Measurements from ENCODE around the gene EDIL3. TPM values are rescaled to one million over a fixed set of nuclear protein-coding genes. Genes with fewer than 3 reads are reported as not detected.

EDIL3 gene
- total and polyA plus RNA-seq, 2 of the 8 experiments (the other 6 are each of a cell fraction or from before 2014, with no cell fraction given), result 14.7 to 47.2 TPM

DNA sequence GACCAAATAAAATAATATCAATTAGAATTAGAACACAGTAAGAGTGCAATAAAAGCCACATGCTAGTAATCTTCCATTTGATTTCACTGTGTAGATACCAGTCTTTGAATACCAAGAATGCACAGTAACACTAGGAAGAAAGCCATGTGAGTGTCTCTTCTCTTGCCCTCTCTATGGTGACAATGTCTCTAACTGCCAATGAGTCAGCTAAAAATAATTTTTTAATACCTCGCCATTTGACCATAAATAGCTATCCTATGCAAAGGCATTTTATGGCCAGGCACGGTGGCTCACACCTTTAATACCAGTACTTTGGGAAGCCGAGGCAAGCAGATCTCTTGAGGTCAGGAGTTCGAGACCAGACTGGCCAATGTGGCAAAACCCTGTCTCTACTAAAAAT is 30.6 kb downstream of the EDIL3 start:
- no peak overlapping the region for H2BK20ac ChIP-seq (ENCODE audit: low read length)
- no peak overlapping the region for H2BK5ac ChIP-seq (ENCODE audit: low read depth, low read length)
- FAIRE-seq (no peak), DNase-seq (ENCODE audit: low read depth in 1 of 2, low spot score in 2 of 2) (no peak)
- ChIA-PET CTCF (ENCODE audit: partially characterized antibody) (no interaction called here), POLR2A (ENCODE audit: partially characterized antibody) (no interaction called here)
- H3K9ac ChIP-seq (replicated peaks in 1 of 4; ENCODE audit: extremely low read depth in 1 of 4, low read depth in 3 of 4, low read length in 3 of 4), result no peak overlapping the region
- H3K23ac ChIP-seq (ENCODE audit: insufficient read length), result no peak overlapping the region
- H4K8ac ChIP-seq (ENCODE audit: extremely low read depth, insufficient read depth, low read length), result no peak overlapping the region
- H3K9me3 ChIP-seq (ENCODE audit: insufficient read depth in 2 of 2, low read depth in 1 of 2, low read length in 1 of 2), result peaks cover 0 to 4% of the 10 kb centered on the region in 2 experiments; a peak in 2 of 4 replicates
- H2BK120ac ChIP-seq (replicated peaks; ENCODE audit: low read depth, low read length), result no peak overlapping the region
- no peaks in the 10 kb centered on the region; a peak in 1 of 8 replicates for H3K36me3 ChIP-seq (ENCODE audit: control insufficient read depth in 2 of 4, insufficient read depth in 4 of 4, low read length in 3 of 4)
- no peak overlapping the region for H3K4me2 ChIP-seq (ENCODE audit: insufficient read depth in 1 of 2, low read depth in 2 of 2, low read length in 2 of 2)
- H3K4me1 ChIP-seq (replicated peaks in 1 of 4; ENCODE audit: control insufficient read depth in 3 of 4, insufficient read depth in 4 of 4, low read length in 3 of 4), result no peaks in the 10 kb centered on the region
- no peak overlapping the region for H4K91ac ChIP-seq (replicated peaks; ENCODE audit: insufficient read length, low read length)
- H3K27ac ChIP-seq (ENCODE audit: low read depth, low read length), result no peak overlapping the region
- no peak overlapping the region for H3K14ac ChIP-seq (ENCODE audit: insufficient read length)
- H3K4me3 ChIP-seq (ENCODE audit: extremely low read depth in 1 of 4, insufficient read depth in 2 of 4, low read depth in 3 of 4, low read length in 4 of 4), result no peak overlapping the region
- H3K23me2 ChIP-seq (ENCODE audit: low read depth, low read length), result no peaks in the 10 kb centered on the region
- H4K20me1 ChIP-seq (replicated peaks in 1 of 2; ENCODE audit: control insufficient read depth in 1 of 2, insufficient read depth in 2 of 2, low read length in 2 of 2), result no peaks in the 10 kb centered on the region
- no peaks in the 10 kb centered on the region for H3K79me1 ChIP-seq (ENCODE audit: low read depth, low read length)
- H3K79me2 ChIP-seq (ENCODE audit: control insufficient read depth in 1 of 2, insufficient read depth in 2 of 2, low read length in 2 of 2), result peaks cover 0 to 26% of the 10 kb centered on the region in 2 experiments; a peak in 2 of 4 replicates
- 84% methylated on average over 4 of the region's 4 CpGs; no CpG with 5 or more reads in 1 of the 2 experiments for WGBS, 2 experiments (ENCODE audit: extremely low coverage in 1 of 2, insufficient coverage in 1 of 2, insufficient read length in 1 of 2, insufficient replicate concordance in 2 of 2, low coverage in 1 of 2, low lambda C conversion rate in 2 of 2, missing lambda C conversion rate in 1 of 2)
- H2AK5ac ChIP-seq (ENCODE audit: low read depth, low read length), result no peak overlapping the region
- no peak overlapping the region for H2AFZ ChIP-seq (ENCODE audit: low read length)
- peaks cover 0 to under 1% (median 0%) of the 10 kb centered on the region in 4 experiments; a peak in 1 of 7 replicates for H3K27me3 ChIP-seq (replicated peaks in 1 of 4; ENCODE audit: control insufficient read depth in 3 of 4, extremely low read depth in 1 of 4, insufficient read depth in 3 of 4, low read length in 3 of 4)
- H2BK12ac ChIP-seq (ENCODE audit: low read depth, low read length), result no peak overlapping the region
- no peak overlapping the region for H2BK15ac ChIP-seq (ENCODE audit: low read length)
- H4K5ac ChIP-seq (ENCODE audit: insufficient read length, low read depth, low read length), result no peak overlapping the region
- H3K4ac ChIP-seq (replicated peaks; ENCODE audit: insufficient read length, low read depth, low read length), result no peak overlapping the region
- no peak overlapping the region for H3K56ac ChIP-seq (replicated peaks; ENCODE audit: insufficient read length, low read depth, low read length)
- H3K18ac ChIP-seq (ENCODE audit: extremely low read depth, low read length), result no peak overlapping the region
- TF ChIP-seq GTF2F1 (IDR thresholded peaks at IDR 0.05; ENCODE audit: borderline replicate concordance, low read depth, low read length) (no peak), TBP (IDR thresholded peaks at IDR 0.05; ENCODE audit: low read depth, low read length) (no peak), BACH1 (IDR thresholded peaks at IDR 0.05; ENCODE audit: low read length) (no peak), SP2 (IDR thresholded peaks at IDR 0.05; ENCODE audit: low read length) (no peak)
- TF ChIP-seq, protein P1, sequence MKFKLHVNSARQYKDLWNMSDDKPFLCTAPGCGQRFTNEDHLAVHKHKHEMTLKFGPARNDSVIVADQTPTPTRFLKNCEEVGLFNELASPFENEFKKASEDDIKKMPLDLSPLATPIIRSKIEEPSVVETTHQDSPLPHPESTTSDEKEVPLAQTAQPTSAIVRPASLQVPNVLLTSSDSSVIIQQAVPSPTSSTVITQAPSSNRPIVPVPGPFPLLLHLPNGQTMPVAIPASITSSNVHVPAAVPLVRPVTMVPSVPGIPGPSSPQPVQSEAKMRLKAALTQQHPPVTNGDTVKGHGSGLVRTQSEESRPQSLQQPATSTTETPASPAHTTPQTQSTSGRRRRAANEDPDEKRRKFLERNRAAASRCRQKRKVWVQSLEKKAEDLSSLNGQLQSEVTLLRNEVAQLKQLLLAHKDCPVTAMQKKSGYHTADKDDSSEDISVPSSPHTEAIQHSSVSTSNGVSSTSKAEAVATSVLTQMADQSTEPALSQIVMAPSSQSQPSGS (IDR thresholded peaks at IDR 0.05; ENCODE audit: low read length), result no peak

Measured in H1 (cell line).